Ascending aorta (tissue), 2 donors: Measurements from ENCODE around the gene AFAP1L2. TPM values are rescaled to one million over a fixed set of nuclear protein-coding genes. Genes with fewer than 3 reads are reported as not detected.

ENCODE experiments used
- DNase-seq, 2 donors: peaks; one replicate each; pipeline ENCODE4 v3.0.0-alpha.2; 2019; ENCODE audit warnings: low spot score in 2 of 2
- H3K27ac ChIP-seq, 2 donors: fragments of 200-600 bp; sonication (generic); one replicate each; pipeline ENCODE4 v1.5.1; 2016 to 2017; ENCODE audit warnings: mild to moderate bottlenecking in 1 of 2
- H3K27me3 ChIP-seq: fragments of 200-600 bp; sonication (generic); one replicate; pipeline ENCODE4 v1.5.1; 2017
- H3K36me3 ChIP-seq, 2 donors: fragments of 200-600 bp; sonication (generic); one replicate each; pipeline ENCODE4 v1.5.1; 2016
- H3K4me1 ChIP-seq, 2 donors: fragments of 200-600 bp; sonication (generic); one replicate each; pipeline ENCODE4 v1.5.1; 2016 to 2017; ENCODE audit warnings: mild to moderate bottlenecking in 1 of 2
- H3K4me3 ChIP-seq, 2 donors: fragments of 200-600 bp; sonication (generic); one replicate each; pipeline ENCODE4 v1.5.1; 2016 to 2017; ENCODE audit warnings: mild to moderate bottlenecking in 1 of 2
- H3K9me3 ChIP-seq, 2 donors: fragments of 200-600 bp; sonication (generic); one replicate each; pipeline ENCODE4 v1.5.1; 2016
- intact Hi-C: fragments of 100-400 bp; cut with DNase I; formaldehyde crosslinking; loops from one replicate; pipeline ENCODE4 v1.15.1; 2023
- total RNA-seq: library from RNA; depleted of rRNA; stranded (reverse); fragments of >200 nt; gene quantifications from one replicate; pipeline ENCODE4 v1.1.0, GENCODE V29; 2016
- TF ChIP-seq, protein P1 (sequence below), 3 experiments: fragments of 200-600 bp in 2 of 3; fragments of 450-650 bp in 1 of 3; sonication (generic) in 2 of 3; IDR thresholded peaks; one replicate each; pipeline ENCODE4 v1.5.1; 2016 to 2019; ENCODE audit warnings: antibody characterized with exemption in 3 of 3, mild to moderate bottlenecking in 1 of 3, moderate library complexity in 1 of 3

AFAP1L2 gene
- total RNA-seq, 1 donor from 2014 or later, result 30.4 TPM

DNA sequence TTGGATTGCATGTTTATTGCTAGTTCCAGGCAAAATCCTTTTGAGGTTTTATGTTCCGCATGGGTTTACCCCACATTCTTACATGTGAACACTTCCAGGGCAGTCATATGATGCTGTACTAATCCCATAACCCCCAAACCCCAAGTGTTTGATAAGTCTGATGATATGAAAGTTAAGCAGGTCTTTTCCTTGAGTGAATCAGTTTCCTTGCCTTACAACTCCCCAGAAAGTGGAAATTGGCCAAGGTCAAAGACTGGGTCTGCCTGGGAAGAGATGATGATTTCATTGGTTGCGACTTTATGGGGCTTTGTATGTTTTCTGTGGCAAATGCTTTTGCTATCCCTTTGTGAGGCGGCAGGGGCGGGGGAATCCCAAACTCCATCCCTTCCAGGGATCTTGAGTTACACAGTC, 24.7 kb downstream of the AFAP1L2 start:
- H3K9me3 ChIP-seq, result no peaks in the 10 kb centered on the region
- no peak overlapping the region for H3K27ac ChIP-seq
- no peaks in the 10 kb centered on the region for H3K36me3 ChIP-seq
- no peak for DNase-seq
- TF ChIP-seq, protein P1, sequence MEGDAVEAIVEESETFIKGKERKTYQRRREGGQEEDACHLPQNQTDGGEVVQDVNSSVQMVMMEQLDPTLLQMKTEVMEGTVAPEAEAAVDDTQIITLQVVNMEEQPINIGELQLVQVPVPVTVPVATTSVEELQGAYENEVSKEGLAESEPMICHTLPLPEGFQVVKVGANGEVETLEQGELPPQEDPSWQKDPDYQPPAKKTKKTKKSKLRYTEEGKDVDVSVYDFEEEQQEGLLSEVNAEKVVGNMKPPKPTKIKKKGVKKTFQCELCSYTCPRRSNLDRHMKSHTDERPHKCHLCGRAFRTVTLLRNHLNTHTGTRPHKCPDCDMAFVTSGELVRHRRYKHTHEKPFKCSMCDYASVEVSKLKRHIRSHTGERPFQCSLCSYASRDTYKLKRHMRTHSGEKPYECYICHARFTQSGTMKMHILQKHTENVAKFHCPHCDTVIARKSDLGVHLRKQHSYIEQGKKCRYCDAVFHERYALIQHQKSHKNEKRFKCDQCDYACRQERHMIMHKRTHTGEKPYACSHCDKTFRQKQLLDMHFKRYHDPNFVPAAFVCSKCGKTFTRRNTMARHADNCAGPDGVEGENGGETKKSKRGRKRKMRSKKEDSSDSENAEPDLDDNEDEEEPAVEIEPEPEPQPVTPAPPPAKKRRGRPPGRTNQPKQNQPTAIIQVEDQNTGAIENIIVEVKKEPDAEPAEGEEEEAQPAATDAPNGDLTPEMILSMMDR (IDR thresholded peaks at IDR 0.05), result no peak
- intact Hi-C loops, result no loop called here
- H3K4me3 ChIP-seq, result no peak overlapping the region
- H3K4me1 ChIP-seq, result peaks cover 0 to 2% of the 10 kb centered on the region in 2 donors
- H3K27me3 ChIP-seq, result no peaks in the 10 kb centered on the region

DNA sequence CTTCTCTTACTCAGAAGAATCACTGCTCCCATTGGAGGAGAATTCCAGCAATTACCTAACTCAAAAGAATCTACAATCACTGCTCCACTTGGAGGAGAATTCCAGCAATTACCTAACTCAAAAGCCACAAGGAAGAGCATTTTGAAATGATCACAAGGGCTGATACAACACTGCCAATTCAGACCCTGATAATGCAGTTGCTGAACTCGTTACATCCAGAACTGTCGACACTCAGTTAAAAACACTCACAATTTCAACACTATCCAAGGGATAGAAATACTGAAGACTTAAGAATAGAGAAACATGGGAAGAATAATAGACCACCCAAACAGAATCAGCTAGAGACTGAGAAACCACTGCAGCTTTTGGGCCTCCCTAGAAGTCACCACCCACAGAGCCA, 27.8 kb downstream of the AFAP1L2 start:
- no peak overlapping the region for H3K4me3 ChIP-seq
- H3K27ac ChIP-seq, result no peak overlapping the region
- no peaks in the 10 kb centered on the region for H3K27me3 ChIP-seq
- no peak for DNase-seq
- peaks cover 0 to 7% of the 10 kb centered on the region in 2 donors for H3K4me1 ChIP-seq
- H3K9me3 ChIP-seq, result no peaks in the 10 kb centered on the region
- TF ChIP-seq, protein P1 (IDR thresholded peaks at IDR 0.05), result no peak
- no peaks in the 10 kb centered on the region for H3K36me3 ChIP-seq
- intact Hi-C loops, result no loop called here

DNA sequence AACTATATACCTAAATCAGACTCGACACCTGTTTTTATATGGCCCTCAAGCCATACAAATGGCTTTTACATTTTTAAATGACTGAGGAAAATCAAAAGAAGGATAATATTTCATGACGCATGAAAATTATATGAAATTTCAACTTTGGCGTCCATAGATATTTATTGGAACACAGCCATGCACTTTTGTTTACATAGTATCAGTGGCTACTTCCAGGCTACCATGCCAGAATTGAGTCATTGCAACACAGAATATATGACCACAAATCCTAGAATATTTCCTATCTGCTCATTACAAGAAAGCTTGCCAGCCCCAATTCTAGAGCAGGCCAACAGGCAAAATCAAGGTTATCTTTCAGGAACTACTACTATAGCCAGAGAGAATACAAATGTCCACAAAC, 29.3 kb downstream of the AFAP1L2 start:
- no peak for DNase-seq
- Histone ChIP-seq H3K4me3 (no peak overlapping the region), H3K4me1 (peaks cover 0 to 7% of the 10 kb centered on the region in 2 donors), H3K27ac (no peak overlapping the region), H3K27me3 (no peaks in the 10 kb centered on the region), H3K9me3 (no peaks in the 10 kb centered on the region), H3K36me3 (no peaks in the 10 kb centered on the region)
- intact Hi-C loops, result no loop called here
- TF ChIP-seq, protein P1 (IDR thresholded peaks at IDR 0.05), result no peak

DNA sequence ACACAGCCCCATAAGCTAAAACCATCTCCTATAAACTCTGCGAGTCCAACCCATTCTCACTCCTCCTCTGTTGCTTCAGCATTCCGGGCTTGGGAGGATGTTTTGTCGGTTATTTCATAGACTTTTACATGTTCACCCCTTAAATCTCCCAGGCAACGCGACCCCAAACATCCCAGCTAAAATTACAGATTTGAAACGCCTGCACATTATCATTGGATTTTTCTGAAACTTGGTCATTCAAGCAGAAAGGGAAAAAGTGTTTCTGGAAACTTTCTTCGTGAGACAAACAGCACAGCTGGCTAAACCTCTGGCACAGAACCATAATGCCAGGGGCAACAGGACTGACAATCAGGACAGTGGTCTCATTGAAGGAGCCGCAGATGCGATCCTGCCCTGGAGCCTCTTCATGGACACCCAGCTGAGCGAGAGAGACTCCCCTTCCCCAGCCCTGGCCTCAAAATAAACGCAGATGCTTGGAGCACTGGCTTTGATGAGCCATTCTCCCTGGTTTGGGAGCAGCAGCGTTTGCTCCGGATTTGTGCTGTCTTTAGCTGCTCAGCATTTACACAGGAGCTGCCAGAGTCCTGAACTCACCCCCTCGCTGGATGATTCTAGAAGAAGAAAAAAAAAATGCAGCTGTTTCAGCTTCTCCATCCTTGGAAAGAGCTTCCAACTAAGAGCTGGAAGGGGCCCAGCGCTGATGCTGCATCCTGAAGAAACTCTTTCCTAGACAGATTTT, 30.1 kb downstream of the AFAP1L2 start:
- Histone ChIP-seq H3K36me3 (no peaks in the 10 kb centered on the region), H3K4me1 (peaks cover 0 to 7% of the 10 kb centered on the region in 2 donors), H3K9me3 (no peaks in the 10 kb centered on the region), H3K27me3 (no peaks in the 10 kb centered on the region), H3K4me3 (peak overlapping the region in 1 of 2 donors; percentile 41), H3K27ac (peak overlapping the region; percentile 36 to 65)
- intact Hi-C loops, result no loop called here
- DNase-seq, result peak in 1 of 2 donors; percentile 71
- TF ChIP-seq, protein P1 (IDR thresholded peaks at IDR 0.05), result no peak

DNA sequence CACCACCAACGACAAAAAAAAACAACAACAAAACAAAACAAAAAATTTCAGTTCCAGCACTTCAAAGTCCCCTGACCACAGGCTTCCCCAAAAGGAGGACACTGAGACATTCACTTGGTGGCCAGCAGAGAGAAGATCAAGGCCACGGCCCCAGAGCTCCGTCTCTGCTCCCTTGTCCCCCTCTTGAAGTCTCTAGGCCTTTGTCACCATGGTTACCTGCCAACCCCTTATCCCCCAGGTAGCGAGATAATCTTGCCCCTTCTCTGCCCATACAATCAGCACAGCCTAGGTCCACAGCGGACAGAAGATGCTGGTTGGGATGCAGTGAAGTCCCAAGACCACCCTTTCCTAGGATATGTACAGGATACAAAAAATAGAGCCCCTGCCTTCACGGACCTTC, 30.7 kb downstream of the AFAP1L2 start:
- Histone ChIP-seq H3K36me3 (no peaks in the 10 kb centered on the region), H3K4me1 (peaks cover 0 to 7% of the 10 kb centered on the region in 2 donors), H3K27ac (no peak overlapping the region), H3K27me3 (no peaks in the 10 kb centered on the region), H3K9me3 (no peaks in the 10 kb centered on the region), H3K4me3 (no peak overlapping the region)
- TF ChIP-seq, protein P1 (IDR thresholded peaks at IDR 0.05), result no peak
- DNase-seq, result no peak
- intact Hi-C loops, result no loop called here
